ENCODE measurements around the gene HBM.

- TF ChIP-seq SIN3A (IDR thresholded peaks at IDR 0.05; ENCODE audit: low read depth, low read length), result no peak
- TF ChIP-seq EZH2 (IDR thresholded peaks at IDR 0.05; ENCODE audit: borderline replicate concordance, control insufficient read depth, low read depth, low read length), result no peak
- TF ChIP-seq POLR2AphosphoS2 (IDR thresholded peaks at IDR 0.05; ENCODE audit: low read depth, low read length), result no peak
- TF ChIP-seq, protein P1, sequence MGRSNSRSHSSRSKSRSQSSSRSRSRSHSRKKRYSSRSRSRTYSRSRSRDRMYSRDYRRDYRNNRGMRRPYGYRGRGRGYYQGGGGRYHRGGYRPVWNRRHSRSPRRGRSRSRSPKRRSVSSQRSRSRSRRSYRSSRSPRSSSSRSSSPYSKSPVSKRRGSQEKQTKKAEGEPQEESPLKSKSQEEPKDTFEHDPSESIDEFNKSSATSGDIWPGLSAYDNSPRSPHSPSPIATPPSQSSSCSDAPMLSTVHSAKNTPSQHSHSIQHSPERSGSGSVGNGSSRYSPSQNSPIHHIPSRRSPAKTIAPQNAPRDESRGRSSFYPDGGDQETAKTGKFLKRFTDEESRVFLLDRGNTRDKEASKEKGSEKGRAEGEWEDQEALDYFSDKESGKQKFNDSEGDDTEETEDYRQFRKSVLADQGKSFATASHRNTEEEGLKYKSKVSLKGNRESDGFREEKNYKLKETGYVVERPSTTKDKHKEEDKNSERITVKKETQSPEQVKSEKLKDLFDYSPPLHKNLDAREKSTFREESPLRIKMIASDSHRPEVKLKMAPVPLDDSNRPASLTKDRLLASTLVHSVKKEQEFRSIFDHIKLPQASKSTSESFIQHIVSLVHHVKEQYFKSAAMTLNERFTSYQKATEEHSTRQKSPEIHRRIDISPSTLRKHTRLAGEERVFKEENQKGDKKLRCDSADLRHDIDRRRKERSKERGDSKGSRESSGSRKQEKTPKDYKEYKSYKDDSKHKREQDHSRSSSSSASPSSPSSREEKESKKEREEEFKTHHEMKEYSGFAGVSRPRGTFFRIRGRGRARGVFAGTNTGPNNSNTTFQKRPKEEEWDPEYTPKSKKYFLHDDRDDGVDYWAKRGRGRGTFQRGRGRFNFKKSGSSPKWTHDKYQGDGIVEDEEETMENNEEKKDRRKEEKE (IDR thresholded peaks at IDR 0.05), result no peak
- no peak for TF ChIP-seq ZNF622 (IDR thresholded peaks at IDR 0.05)
- TF ChIP-seq, protein P2, sequence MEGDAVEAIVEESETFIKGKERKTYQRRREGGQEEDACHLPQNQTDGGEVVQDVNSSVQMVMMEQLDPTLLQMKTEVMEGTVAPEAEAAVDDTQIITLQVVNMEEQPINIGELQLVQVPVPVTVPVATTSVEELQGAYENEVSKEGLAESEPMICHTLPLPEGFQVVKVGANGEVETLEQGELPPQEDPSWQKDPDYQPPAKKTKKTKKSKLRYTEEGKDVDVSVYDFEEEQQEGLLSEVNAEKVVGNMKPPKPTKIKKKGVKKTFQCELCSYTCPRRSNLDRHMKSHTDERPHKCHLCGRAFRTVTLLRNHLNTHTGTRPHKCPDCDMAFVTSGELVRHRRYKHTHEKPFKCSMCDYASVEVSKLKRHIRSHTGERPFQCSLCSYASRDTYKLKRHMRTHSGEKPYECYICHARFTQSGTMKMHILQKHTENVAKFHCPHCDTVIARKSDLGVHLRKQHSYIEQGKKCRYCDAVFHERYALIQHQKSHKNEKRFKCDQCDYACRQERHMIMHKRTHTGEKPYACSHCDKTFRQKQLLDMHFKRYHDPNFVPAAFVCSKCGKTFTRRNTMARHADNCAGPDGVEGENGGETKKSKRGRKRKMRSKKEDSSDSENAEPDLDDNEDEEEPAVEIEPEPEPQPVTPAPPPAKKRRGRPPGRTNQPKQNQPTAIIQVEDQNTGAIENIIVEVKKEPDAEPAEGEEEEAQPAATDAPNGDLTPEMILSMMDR (IDR thresholded peaks at IDR 0.05 in 2 of 3, conservative IDR thresholded peaks at IDR 0.05 in 1 of 3; ENCODE audit: control insufficient read depth in 2 of 3, extremely low read depth in 1 of 3, insufficient read depth in 1 of 3, low read depth in 3 of 3, low read length in 3 of 3), result no peak
- no peak for TF ChIP-seq KDM1A (IDR thresholded peaks at IDR 0.05; ENCODE audit: borderline replicate concordance)
- TF ChIP-seq, protein P3, sequence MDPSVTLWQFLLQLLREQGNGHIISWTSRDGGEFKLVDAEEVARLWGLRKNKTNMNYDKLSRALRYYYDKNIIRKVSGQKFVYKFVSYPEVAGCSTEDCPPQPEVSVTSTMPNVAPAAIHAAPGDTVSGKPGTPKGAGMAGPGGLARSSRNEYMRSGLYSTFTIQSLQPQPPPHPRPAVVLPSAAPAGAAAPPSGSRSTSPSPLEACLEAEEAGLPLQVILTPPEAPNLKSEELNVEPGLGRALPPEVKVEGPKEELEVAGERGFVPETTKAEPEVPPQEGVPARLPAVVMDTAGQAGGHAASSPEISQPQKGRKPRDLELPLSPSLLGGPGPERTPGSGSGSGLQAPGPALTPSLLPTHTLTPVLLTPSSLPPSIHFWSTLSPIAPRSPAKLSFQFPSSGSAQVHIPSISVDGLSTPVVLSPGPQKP (IDR thresholded peaks at IDR 0.05; ENCODE audit: low read depth, low read length), result no peak
- no peak for TF ChIP-seq EGR1 (IDR thresholded peaks at IDR 0.05; ENCODE audit: borderline replicate concordance in 1 of 2, low read depth in 2 of 2, low read length in 2 of 2)
- TF ChIP-seq HDAC2 (IDR thresholded peaks at IDR 0.05), result no peak
- no peak for TF ChIP-seq RAD21 (IDR thresholded peaks at IDR 0.05; ENCODE audit: insufficient read depth, low read depth, low read length)
- no peak for TF ChIP-seq PAX5 (IDR thresholded peaks at IDR 0.05; ENCODE audit: borderline replicate concordance, low read depth, low read length)
Observed at GRCh38 chr16:120756-121155, 45.0 kb upstream of the HBM start.

Measured in GM12878 (cell line).